NCI-H748 (cell line): Measurements from ENCODE around the gene KCNMB4.

Experiments used
- DNase-seq: peaks from one replicate; lab custom pipeline; 2025; ENCODE audit not compliant: unreplicated experiment; lab: John Stamatoyannopoulos, UW

The KCNMB4 gene

GRCh38 chr12:70427611-70428010 is 61.5 kb downstream of the KCNMB4 start:
- no peak for DNase-seq

GRCh38 chr12:70430400-70430799 is 64.3 kb downstream of the KCNMB4 start:
- no peak for DNase-seq

- no peak for DNase-seq
Observed at GRCh38 chr12:70436836-70437235, 70.7 kb downstream of the KCNMB4 start.

GRCh38 chr12:70443062-70443673 is 77.1 kb downstream of the KCNMB4 start:
- no peak for DNase-seq

- no peak for DNase-seq
Observed at GRCh38 chr12:70444903-70445302, 78.8 kb downstream of the KCNMB4 start.

- DNase-seq = no peak
Observed at GRCh38 chr12:70448371-70448770, 82.3 kb downstream of the KCNMB4 start.

- no peak for DNase-seq
Observed at GRCh38 chr12:70449074-70449752, 83.1 kb downstream of the KCNMB4 start.

- no peak for DNase-seq
Observed at GRCh38 chr12:70449753-70450341, 83.8 kb downstream of the KCNMB4 start.

- no peak for DNase-seq
Observed at GRCh38 chr12:70451528-70451927, 85.4 kb downstream of the KCNMB4 start.

- DNase-seq = no peak
Observed at GRCh38 chr12:70456953-70457352, 90.9 kb downstream of the KCNMB4 start.

- DNase-seq = no peak
Observed at GRCh38 chr12:70459786-70460185, 93.7 kb downstream of the KCNMB4 start.

- DNase-seq = no peak
Observed at GRCh38 chr12:70463997-70464396, 97.9 kb downstream of the KCNMB4 start.

- DNase-seq = no peak
Observed at GRCh38 chr12:70466753-70467152, 100.7 kb downstream of the KCNMB4 start.

GRCh38 chr12:70467476-70467875 is 101.4 kb downstream of the KCNMB4 start:
- no peak for DNase-seq

- peak; percentile 3 for DNase-seq
Observed at GRCh38 chr12:70467918-70468733, 102.0 kb downstream of the KCNMB4 start.

GRCh38 chr12:70468741-70469140 is 102.7 kb downstream of the KCNMB4 start:
- DNase-seq = no peak

- no peak for DNase-seq
Observed at GRCh38 chr12:70469221-70469820, 103.2 kb downstream of the KCNMB4 start.

GRCh38 chr12:70482764-70483163 is 116.7 kb downstream of the KCNMB4 start:
- DNase-seq = no peak
